HG03045 (cell line): Measurements from ENCODE around the gene NAPG.
"Not testable (repeated sequence)": the region's sequence is repeated elsewhere in the genome, so short reads cannot be mapped to it uniquely, and the experiment has no call there.

Experiments
- ATAC-seq: cut with Tn5 transposase; IDR thresholded peaks from one replicate; pipeline ENCODE4 v1.9.1; 2021; ENCODE audit warnings: mild to moderate bottlenecking, moderate library complexity; ENCODE audit not compliant: unreplicated experiment

Gene NAPG

DNA sequence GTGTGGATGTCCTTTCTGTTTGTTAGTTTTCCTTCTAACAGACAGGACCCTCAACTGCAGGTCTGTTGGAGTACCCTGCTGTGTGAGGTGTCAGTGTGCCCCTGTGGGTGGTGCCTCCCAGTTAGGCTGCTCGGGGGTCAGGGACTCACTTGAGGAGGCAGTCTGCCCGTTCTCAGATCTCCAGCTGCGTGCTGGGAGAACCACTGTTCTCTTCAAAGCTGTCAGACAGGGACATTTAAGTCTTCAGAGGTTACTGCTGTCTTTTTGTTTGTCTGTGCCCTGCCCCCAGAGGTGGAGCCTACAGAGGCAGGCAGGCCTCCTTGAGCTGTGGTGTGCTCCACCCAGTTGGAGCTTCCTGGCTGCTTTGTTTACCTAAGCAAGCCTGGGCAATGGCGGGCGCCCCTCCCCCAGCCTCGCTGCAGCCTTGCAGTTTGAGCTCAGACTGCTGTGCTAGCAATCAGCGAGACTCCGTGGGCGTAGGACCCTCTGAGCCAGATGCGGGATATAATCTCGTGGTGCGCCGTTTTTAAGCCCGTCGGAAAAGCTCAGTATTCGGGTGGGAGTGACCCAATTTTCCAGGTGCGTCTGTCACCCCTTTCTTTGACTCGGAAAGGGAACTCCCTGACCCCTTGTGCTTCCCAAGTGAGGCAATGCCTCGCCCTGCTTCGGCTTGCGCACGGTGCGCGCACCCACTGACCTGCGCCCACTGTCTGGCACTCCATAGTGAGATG, 52.2 kb downstream of the NAPG start:
- ATAC-seq: not testable (repeated sequence)

DNA sequence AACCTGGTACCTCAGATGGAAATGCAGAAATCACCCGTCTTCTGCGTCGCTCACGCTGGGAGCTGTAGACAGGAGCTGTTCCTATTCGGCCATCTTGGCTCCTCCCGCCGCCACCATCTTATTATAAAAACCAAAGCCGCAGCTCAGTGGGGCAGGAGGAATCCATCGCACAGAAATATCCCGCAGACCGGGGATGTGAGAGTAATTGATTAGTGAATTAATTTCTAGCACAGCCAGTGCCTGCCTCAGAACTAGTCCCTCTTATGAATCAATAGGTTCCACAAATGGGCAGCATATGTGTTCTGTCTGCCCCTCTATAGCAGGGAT, 52.7 kb downstream of the NAPG start:
- ATAC-seq: not testable (repeated sequence)

DNA sequence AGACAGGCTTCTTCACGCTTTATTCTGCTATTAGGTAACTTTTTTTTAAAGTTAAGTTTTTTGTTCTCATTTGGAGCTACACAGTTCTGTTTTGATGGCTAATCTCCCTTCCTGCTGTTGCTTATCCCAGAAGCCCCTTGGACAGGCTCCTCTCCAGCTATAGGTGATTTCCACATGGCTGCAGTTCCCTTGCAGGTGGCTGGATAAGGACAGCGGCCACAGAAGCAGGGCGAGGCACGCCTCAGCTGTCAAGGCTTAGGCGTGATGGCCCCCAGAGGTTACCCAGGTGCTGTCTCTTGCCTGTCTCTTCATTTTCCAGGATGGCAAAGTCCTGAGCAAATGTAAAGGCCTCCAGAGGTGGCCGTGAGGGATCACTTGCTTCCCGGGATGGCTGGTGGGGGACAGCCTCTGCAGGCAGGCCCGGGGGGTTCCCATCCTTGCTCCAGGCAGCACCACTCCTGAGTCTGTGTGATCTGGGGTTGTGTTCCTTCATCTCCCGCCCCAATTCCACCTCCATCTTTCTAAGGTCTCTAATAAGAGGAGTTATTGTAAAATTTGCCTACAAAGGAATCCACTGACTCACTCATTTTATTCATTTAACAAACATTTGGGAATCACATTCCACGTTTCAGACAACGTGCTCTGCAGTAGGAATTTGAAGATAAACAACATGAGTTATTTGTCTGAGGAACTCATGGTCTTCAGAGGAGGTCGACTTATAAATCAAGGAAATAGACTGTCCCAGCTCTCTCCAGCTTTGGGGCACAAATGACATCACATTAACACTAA, 53.4 kb downstream of the NAPG start:
- ATAC-seq: no peak

DNA sequence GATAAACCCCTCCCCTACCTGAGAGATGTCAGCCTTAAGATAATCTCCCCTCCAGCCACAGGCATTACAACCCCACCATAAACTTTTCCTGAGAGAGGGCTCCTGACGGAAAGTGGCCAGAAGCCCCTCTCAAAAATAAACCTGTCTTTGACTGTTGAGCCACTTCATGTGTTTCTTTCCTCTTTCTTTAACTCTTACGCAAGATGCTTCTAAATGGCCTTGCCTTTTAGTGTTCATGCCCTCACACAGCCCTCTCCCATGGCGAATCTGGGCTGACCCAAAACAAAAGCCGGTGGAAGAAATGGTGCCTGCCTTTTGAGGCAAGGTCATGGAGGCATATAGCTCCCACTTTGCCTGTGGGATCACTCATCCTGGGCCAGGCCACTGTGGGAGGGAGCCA, 54.4 kb downstream of the NAPG start:
- no peak for ATAC-seq

DNA sequence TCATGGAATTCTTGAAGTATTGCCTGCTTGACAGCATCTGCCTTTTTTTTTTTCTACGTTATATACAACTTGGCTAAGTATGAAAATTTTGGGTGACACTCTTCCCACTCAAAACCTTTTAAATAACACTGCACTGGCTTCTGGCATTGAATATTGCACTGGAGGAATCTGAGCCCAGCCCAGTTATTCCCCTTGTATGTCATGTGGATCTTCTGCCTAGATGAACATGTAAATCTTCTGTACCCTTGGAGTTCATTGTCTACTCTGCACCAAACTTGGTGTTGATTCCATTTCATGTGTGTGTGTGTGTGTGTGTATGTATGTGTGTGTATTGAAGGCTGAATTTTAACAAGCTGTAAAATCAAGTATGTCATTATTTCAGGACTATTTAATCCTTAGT, 59.4 kb downstream of the NAPG start:
- ATAC-seq: no peak

DNA sequence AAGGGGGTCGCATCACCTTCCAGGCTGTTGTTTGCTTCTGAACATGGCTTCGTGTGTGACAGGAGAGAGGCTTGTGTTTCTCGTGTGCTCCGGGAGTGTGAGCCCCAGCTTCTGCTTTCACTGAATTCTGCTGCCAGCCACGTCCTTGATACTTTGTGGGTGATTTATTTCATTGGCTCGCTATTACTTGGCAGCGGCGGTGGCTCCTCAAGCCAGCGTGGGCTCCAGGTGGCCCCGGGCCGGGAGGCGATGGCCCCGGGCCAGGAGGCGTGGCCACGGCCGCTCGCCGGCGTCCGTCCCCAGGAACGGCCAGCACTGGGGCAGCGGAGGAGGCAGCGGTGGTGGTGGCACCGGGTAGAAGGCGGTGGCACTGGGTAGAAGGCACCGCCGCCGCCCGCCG, 63.1 kb downstream of the NAPG start:
- no peak for ATAC-seq

DNA sequence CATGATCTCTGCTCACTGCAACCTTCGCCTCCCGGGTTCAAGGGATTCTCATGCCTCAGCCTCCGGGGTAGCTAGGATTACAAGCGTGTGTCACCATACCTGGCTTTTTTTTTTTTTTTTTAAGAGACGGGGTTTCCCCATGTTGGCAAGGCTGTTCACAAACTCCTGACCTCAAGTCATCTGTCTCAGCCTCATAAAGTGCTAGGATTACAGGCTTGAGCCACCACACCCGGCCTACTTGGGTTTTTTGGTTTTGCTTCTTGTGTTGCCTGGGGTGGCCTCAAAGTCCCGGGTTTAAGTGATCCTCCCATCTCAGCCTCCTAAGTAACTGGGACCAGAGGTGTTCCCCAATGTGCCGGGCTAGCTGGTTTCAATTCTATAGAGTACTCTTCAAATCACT, 64.6 kb downstream of the NAPG start:
- no peak for ATAC-seq

DNA sequence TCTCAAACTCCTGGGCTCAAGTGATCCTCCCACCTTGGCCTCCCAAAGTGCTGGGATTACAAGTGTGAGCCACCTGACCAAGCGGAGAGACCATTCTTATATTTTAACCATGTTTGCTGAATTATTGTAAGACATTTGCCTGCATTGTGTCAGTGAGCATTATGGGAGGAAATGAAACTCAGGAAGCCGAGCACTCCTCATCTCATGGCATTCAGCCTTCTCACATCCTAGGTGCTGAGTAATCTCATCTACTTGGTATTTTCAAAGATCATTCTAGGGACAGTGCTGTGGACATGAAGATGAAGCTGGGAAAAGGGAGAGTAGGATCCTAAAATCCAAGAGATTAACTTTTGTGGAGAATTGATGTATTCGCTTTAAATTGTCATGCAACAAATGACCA, 66.1 kb downstream of the NAPG start:
- no peak for ATAC-seq

DNA sequence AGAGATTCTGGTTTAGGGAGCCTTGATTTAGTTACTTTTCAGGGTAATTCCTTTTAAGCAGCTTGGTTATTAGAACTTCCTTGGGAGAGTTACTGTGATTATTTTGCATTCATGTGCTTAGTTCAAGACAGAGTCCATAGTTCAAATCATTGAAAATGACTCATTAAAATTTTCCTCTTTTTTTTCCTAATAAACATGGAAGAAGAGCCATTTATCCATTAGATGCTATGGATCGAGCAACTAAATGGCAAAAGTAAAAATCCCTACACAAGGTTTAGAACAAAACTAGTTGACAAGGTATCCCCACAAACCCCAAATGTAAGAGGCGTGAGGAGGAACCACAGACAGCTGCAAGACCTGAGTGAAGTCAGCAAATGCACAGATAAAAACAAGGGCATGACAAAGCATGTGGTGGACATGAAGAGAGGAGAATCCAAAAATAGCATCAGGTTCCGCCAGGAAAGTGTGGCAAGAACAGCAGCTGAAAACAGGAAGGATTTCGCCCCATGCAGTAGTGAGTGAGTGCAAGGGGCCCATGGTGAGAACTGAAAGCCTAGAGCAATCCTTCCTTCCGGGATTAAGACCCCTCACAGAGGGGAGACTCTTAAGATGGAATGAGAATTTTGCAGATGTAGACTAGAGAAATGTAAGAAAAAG, 67.7 kb downstream of the NAPG start:
- not testable (repeated sequence) for ATAC-seq

DNA sequence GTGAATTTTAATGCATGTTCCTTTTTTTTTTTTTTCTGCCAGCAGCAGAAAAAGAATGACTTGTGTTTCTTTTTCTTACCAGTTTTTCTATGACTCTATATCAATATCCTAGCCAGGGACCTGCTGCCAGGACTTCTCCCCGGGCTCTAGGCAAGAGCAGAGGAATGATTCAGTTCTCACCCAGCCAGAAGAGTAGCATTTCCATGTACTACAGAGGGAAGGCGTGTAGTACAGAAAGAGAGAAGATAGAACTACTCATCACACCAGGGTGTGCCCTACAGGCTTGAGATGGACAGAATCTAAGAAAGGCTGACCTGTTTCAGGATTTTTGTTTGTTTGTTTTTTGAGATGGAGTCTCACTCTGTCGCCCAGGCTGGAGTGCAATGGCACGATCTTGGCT, 70.1 kb downstream of the NAPG start:
- ATAC-seq: not testable (repeated sequence)

DNA sequence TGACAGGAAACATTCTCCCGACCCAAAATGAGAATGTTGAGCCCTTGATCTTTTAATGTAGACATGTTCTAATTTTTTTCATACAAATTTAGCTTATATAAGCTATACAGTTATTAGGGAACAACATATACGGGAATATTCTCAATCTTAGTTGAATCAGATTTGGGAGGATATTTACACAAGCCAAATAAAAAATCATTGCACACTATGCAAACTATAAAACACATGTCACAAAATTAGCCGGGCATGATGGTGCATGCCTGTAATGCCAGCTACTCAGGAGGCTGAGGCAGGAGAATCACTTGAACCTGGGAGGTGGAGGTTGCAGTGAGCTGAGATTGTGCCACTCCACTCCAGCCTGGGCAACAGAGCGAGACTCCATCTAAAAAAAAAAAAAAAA, 71.9 kb downstream of the NAPG start:
- not testable (repeated sequence) for ATAC-seq

DNA sequence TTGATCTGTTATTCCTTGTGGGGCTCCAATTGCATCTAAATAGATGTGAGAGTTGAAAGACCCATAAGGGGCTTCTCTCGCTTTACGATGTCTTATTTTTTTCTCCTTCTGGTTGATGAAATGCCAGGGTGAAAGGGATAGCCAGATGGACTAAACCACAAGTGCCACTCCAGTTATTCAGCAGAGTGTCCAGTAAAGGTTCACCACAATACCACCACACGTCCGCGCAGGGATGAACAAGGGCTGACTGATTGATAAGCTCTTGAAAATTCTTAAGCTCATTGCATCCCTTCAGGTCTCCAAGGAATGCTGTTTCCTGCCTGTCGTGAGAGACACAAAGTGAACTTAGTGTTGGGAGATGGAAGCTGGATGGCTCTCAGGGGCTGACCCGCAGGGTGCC, 74.9 kb downstream of the NAPG start:
- not testable (repeated sequence) for ATAC-seq
